Measurements from ENCODE around the gene DUSP18.

GRCh38 chr22:30612789-30613188 is 54.9 kb downstream of the DUSP18 start:
- TF ChIP-seq CTCF (IDR thresholded peaks at IDR 0.05; ENCODE audit: poor library complexity) (no peak), EZH2 (IDR thresholded peaks at IDR 0.05; ENCODE audit: borderline replicate concordance) (no peak), EZH2phosphoT487 (IDR thresholded peaks at IDR 0.05; ENCODE audit: low read depth, severe bottlenecking, unreplicated experiment) (no peak)

Measured in hepatocyte (in vitro differentiated cells).